ENCODE results near the gene MEIS2.

The MEIS2 gene

GRCh38 chr15:37077623-37078351, 22.6 kb downstream of the MEIS2 start:
- Histone ChIP-seq H3K36me3 (replicated peaks; ENCODE audit: low read depth, low read length) (no peaks in the 10 kb centered on the region), H3K4me1 (ENCODE audit: low read length) (peaks cover 6% of the 10 kb centered on the region; the same call in 1 of the 2 replicates), H3K27ac (ENCODE audit: low read length) (no peak overlapping the region), H3K4me2 (ENCODE audit: low read length) (no peak overlapping the region), H3K9me3 (ENCODE audit: insufficient read depth, low read length) (no peaks in the 10 kb centered on the region), H3K9ac (ENCODE audit: low read length) (no peak overlapping the region), H4K20me1 (ENCODE audit: insufficient read depth, low read length) (no peaks in the 10 kb centered on the region), H2AFZ (ENCODE audit: low read depth, low read length) (no peak overlapping the region), H3K79me2 (ENCODE audit: low read length) (no peaks in the 10 kb centered on the region), H3K27me3 (ENCODE audit: low read depth, low read length) (no peaks in the 10 kb centered on the region), H3K4me3 (ENCODE audit: low read length) (no peak overlapping the region)
- no peak for TF ChIP-seq CTCF (IDR thresholded peaks at IDR 0.05; ENCODE audit: low read depth, low read length)
- no peak for TF ChIP-seq EZH2phosphoT487 (IDR thresholded peaks at IDR 0.05; ENCODE audit: low read depth)

DNA sequence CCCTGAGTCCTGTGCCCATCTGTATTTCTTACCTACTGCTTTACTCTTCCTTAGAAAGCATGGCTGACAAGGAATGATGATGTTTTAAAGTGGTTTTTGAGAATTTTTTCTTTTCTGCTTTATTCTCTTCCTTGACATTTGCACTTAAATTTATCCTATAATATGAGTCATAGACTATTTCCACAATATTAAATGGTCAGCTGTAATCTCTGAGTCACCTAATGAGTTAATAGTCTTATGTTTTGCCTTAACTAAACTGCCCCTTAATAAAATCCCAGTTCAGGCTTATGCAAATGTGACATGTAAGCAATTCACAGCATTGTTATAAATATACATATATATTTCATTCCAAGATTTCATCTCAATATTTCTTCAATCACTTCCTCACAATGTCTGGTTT, 23.8 kb downstream of the MEIS2 start:
- Histone ChIP-seq H3K4me1 (ENCODE audit: low read length) (peaks cover 6% of the 10 kb centered on the region; the same call in 1 of the 2 replicates), H3K36me3 (replicated peaks; ENCODE audit: low read depth, low read length) (no peaks in the 10 kb centered on the region), H3K79me2 (ENCODE audit: low read length) (no peaks in the 10 kb centered on the region), H3K9ac (ENCODE audit: low read length) (no peak overlapping the region), H3K9me3 (ENCODE audit: insufficient read depth, low read length) (no peaks in the 10 kb centered on the region), H4K20me1 (ENCODE audit: insufficient read depth, low read length) (no peaks in the 10 kb centered on the region), H3K4me3 (ENCODE audit: low read length) (no peak overlapping the region), H3K27me3 (ENCODE audit: low read depth, low read length) (no peaks in the 10 kb centered on the region), H3K27ac (ENCODE audit: low read length) (no peak overlapping the region), H3K4me2 (ENCODE audit: low read length) (no peak overlapping the region), H2AFZ (ENCODE audit: low read depth, low read length) (no peak overlapping the region)
- TF ChIP-seq EZH2phosphoT487 (IDR thresholded peaks at IDR 0.05; ENCODE audit: low read depth) (no peak), CTCF (IDR thresholded peaks at IDR 0.05; ENCODE audit: low read depth, low read length) (no peak)

- Histone ChIP-seq H3K27ac (ENCODE audit: low read length) (no peak overlapping the region), H3K9me3 (ENCODE audit: insufficient read depth, low read length) (no peaks in the 10 kb centered on the region), H3K4me2 (ENCODE audit: low read length) (peak overlapping the region; percentile 15; the same call in 1 of the 2 replicates), H3K36me3 (replicated peaks; ENCODE audit: low read depth, low read length) (no peaks in the 10 kb centered on the region), H3K4me3 (ENCODE audit: low read length) (no peak overlapping the region), H2AFZ (ENCODE audit: low read depth, low read length) (no peak overlapping the region), H3K4me1 (ENCODE audit: low read length) (peaks cover 6% of the 10 kb centered on the region; the same call in 1 of the 2 replicates), H4K20me1 (ENCODE audit: insufficient read depth, low read length) (no peaks in the 10 kb centered on the region), H3K79me2 (ENCODE audit: low read length) (no peaks in the 10 kb centered on the region), H3K27me3 (ENCODE audit: low read depth, low read length) (no peaks in the 10 kb centered on the region), H3K9ac (ENCODE audit: low read length) (no peak overlapping the region)
- no peak for TF ChIP-seq CTCF (IDR thresholded peaks at IDR 0.05; ENCODE audit: low read depth, low read length)
- no peak for TF ChIP-seq EZH2phosphoT487 (IDR thresholded peaks at IDR 0.05; ENCODE audit: low read depth)
These were observed 24.6 kb downstream of the MEIS2 start for GRCh38 chr15:37075777-37076176.

DNA sequence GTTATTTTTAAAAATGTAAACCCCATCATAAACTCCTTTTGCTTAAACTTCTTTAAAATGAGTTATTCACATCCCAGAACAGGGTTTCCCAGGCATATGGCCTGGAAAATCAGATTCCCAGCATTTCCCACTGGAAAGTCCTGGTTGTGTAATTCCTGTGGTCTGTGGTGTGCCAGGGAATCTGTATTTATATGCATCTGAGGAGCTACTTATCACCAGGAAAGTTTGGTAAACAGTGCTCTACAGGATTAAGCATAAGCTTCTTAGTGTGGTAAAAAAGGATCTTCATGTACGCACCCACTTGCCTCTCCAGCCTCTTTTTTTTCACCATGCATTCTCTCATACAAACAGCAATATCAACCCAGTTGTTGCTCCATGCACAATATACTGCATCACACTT, 28.2 kb downstream of the MEIS2 start:
- Histone ChIP-seq H3K9me3 (ENCODE audit: insufficient read depth, low read length) (no peaks in the 10 kb centered on the region), H3K79me2 (ENCODE audit: low read length) (no peaks in the 10 kb centered on the region), H3K27ac (ENCODE audit: low read length) (no peak overlapping the region), H3K36me3 (replicated peaks; ENCODE audit: low read depth, low read length) (no peaks in the 10 kb centered on the region), H3K4me3 (ENCODE audit: low read length) (no peak overlapping the region), H3K9ac (ENCODE audit: low read length) (no peak overlapping the region), H3K27me3 (ENCODE audit: low read depth, low read length) (no peaks in the 10 kb centered on the region), H2AFZ (ENCODE audit: low read depth, low read length) (no peak overlapping the region), H3K4me1 (ENCODE audit: low read length) (peaks cover 6% of the 10 kb centered on the region; the same call in 1 of the 2 replicates), H3K4me2 (ENCODE audit: low read length) (no peak overlapping the region), H4K20me1 (ENCODE audit: insufficient read depth, low read length) (no peaks in the 10 kb centered on the region)
- TF ChIP-seq EZH2phosphoT487 (IDR thresholded peaks at IDR 0.05; ENCODE audit: low read depth) = no peak
- TF ChIP-seq CTCF (IDR thresholded peaks at IDR 0.05; ENCODE audit: low read depth, low read length) = no peak

Data from OCI-LY3 (cell line).